CD4-positive, alpha-beta T cell treated with Interleukin-6 for 4 hours (primary cell): ENCODE results near the gene LMCD1.

Experiments used
- DNase-seq: peaks from one replicate; pipeline ENCODE4 v3.0.0-alpha.2; 2020; ENCODE audit warnings: mixed read lengths

LMCD1 gene

GRCh38 chr3:8501371-8502131, at the start of gene LMCD1:
Gene LMCD1 (plus strand): TSS chr3:8501823. CDS start chr3:8501939, 116 bp downstream.
- peak; percentile 77 for DNase-seq

GRCh38 chr3:8452112-8452511, 49.5 kb upstream of the LMCD1 start:
- no peak for DNase-seq

GRCh38 chr3:8453153-8453552, 48.5 kb upstream of the LMCD1 start:
- DNase-seq: no peak

- no peak for DNase-seq
Measured at GRCh38 chr3:8455526-8456411, 45.9 kb upstream of the LMCD1 start.

GRCh38 chr3:8456412-8456811, 45.2 kb upstream of the LMCD1 start:
- DNase-seq: no peak

- DNase-seq: no peak
Measured at GRCh38 chr3:8457039-8457438, 44.6 kb upstream of the LMCD1 start.

GRCh38 chr3:8458238-8458661, 43.4 kb upstream of the LMCD1 start:
- DNase-seq: no peak

GRCh38 chr3:8458711-8459110, 42.9 kb upstream of the LMCD1 start:
- DNase-seq: no peak

GRCh38 chr3:8460050-8460708, 41.4 kb upstream of the LMCD1 start:
- no peak for DNase-seq

- no peak for DNase-seq
Measured at GRCh38 chr3:8460815-8461456, 40.7 kb upstream of the LMCD1 start.

GRCh38 chr3:8464668-8465067, 37.0 kb upstream of the LMCD1 start:
- DNase-seq: no peak

GRCh38 chr3:8466526-8466925, 35.1 kb upstream of the LMCD1 start:
- no peak for DNase-seq

- DNase-seq: no peak
Measured at GRCh38 chr3:8470801-8471200, 30.8 kb upstream of the LMCD1 start.

- no peak for DNase-seq
Measured at GRCh38 chr3:8472549-8472948, 29.1 kb upstream of the LMCD1 start.

- no peak for DNase-seq
Measured at GRCh38 chr3:8473029-8473428, 28.6 kb upstream of the LMCD1 start.

GRCh38 chr3:8473990-8474389, 27.6 kb upstream of the LMCD1 start:
- DNase-seq: no peak

GRCh38 chr3:8474991-8475390, 26.6 kb upstream of the LMCD1 start:
- no peak for DNase-seq

- DNase-seq: no peak
Measured at GRCh38 chr3:8480699-8481098, 20.9 kb upstream of the LMCD1 start.

- DNase-seq: no peak
Measured at GRCh38 chr3:8481380-8481779, 20.2 kb upstream of the LMCD1 start.

GRCh38 chr3:8482263-8482662, 19.4 kb upstream of the LMCD1 start:
- DNase-seq: no peak

- DNase-seq: no peak
Measured at GRCh38 chr3:8482960-8483665, 18.5 kb upstream of the LMCD1 start.

- no peak for DNase-seq
Measured at GRCh38 chr3:8484409-8485140, 17.0 kb upstream of the LMCD1 start.
